Measurements from ENCODE around the gene PCGF3.
"Not testable (repeated sequence)": the region's sequence is repeated elsewhere in the genome, so short reads cannot be mapped to it uniquely, and the experiment has no call there.

Gene PCGF3

GRCh38 chr4:683982-684622 lies 21.5 kb upstream of the PCGF3 start:
- no peak for DNase-seq

- no peak for DNase-seq
Measured at GRCh38 chr4:684623-685327, 20.9 kb upstream of the PCGF3 start.

- no peak for DNase-seq
Measured at GRCh38 chr4:685679-686412, 19.8 kb upstream of the PCGF3 start.

GRCh38 chr4:686413-687040 lies 19.1 kb upstream of the PCGF3 start:
- DNase-seq, result no peak

- DNase-seq, result no peak
Measured at GRCh38 chr4:687048-687970, 18.3 kb upstream of the PCGF3 start.

- DNase-seq, result no peak
Measured at GRCh38 chr4:687971-688853, 17.4 kb upstream of the PCGF3 start.

GRCh38 chr4:688854-689681 lies 16.6 kb upstream of the PCGF3 start, which contains the start of gene SLC49A3:
SLC49A3 (minus strand) TSS chr4:689151; CDS start chr4:689127, 24 bp downstream.
- no peak for DNase-seq

GRCh38 chr4:689723-690122 lies 15.9 kb upstream of the PCGF3 start:
- no peak for DNase-seq

GRCh38 chr4:692771-693554 lies 12.7 kb upstream of the PCGF3 start:
- DNase-seq, result no peak

- not testable (repeated sequence) for DNase-seq
Measured at GRCh38 chr4:694341-694940, 11.2 kb upstream of the PCGF3 start.

GRCh38 chr4:699816-700580 lies 5.6 kb upstream of the PCGF3 start:
- DNase-seq, result no peak

- DNase-seq, result no peak
Measured at GRCh38 chr4:700587-701264, 4.9 kb upstream of the PCGF3 start.

- no peak for DNase-seq
Measured at GRCh38 chr4:702618-703048, 3.0 kb upstream of the PCGF3 start.

- no peak for DNase-seq
Measured at GRCh38 chr4:703336-704197, 2.1 kb upstream of the PCGF3 start.

GRCh38 chr4:704198-704891 lies 1.3 kb upstream of the PCGF3 start:
- DNase-seq, result no peak

GRCh38 chr4:704971-705277 lies 708 bp upstream of the PCGF3 start:
- DNase-seq, result no peak

Measured in AML-193 (cell line).